Tibial artery (tissue), 4 donors: ENCODE data around the gene BICDL1.

Experiments
- DNase-seq, 2 donors: peaks; one replicate each; pipeline ENCODE4 v3.0.0-alpha.2; 2019
- H3K27ac ChIP-seq, 2 donors: fragments of 200-600 bp; sonication (generic) in 1 of 2; 1 replicate in 1 of 2; 2 replicates in 1 of 2; pipeline ENCODE4 v1.5.1; 2018 to 2019; ENCODE audit warnings: mild to moderate bottlenecking in 1 of 2
- H3K27me3 ChIP-seq, 2 donors: fragments of 200-600 bp; sonication (generic) in 1 of 2; one replicate each; pipeline versions ENCODE4 v1.5.1 to v1.6.0; 2016 to 2019
- H3K36me3 ChIP-seq, 3 donors: fragments of 200-600 bp; sonication (generic) in 2 of 3; one replicate each; pipeline ENCODE4 v1.5.1; 2016 to 2019; ENCODE audit warnings: mild to moderate bottlenecking in 2 of 3
- H3K4me1 ChIP-seq, 4 donors: fragments of 200-600 bp; sonication (generic) in 2 of 4; 1 replicate in 3 of 4; 2 replicates in 1 of 4; pipeline ENCODE4 v1.5.1; 2016 to 2019
- H3K4me3 ChIP-seq, 2 donors: fragments of 200-600 bp; sonication (generic) in 1 of 2; 1 replicate in 1 of 2; 2 replicates in 1 of 2; pipeline ENCODE4 v1.5.1; 2018 to 2019; ENCODE audit warnings: mild to moderate bottlenecking in 2 of 2
- H3K9me3 ChIP-seq, 3 donors: fragments of 200-600 bp; sonication (generic) in 1 of 3; one replicate each; pipeline ENCODE4 v1.5.1; 2016 to 2019
- intact Hi-C: fragments of 100-400 bp; cut with DNase I; formaldehyde crosslinking; loops from one replicate; pipeline ENCODE4 v1.15.0; 2023; ENCODE audit warnings: low total_unique reads
- TF ChIP-seq, protein P1 (sequence below), 2 experiments: fragments of 200-600 bp in 1 of 2; fragments of 450-650 bp in 1 of 2; IDR thresholded peaks; one replicate each; pipeline ENCODE4 v1.5.1; 2017 to 2019; ENCODE audit warnings: antibody characterized with exemption in 2 of 2, mild to moderate bottlenecking in 1 of 2, moderate library complexity in 1 of 2

BICDL1 gene

DNA sequence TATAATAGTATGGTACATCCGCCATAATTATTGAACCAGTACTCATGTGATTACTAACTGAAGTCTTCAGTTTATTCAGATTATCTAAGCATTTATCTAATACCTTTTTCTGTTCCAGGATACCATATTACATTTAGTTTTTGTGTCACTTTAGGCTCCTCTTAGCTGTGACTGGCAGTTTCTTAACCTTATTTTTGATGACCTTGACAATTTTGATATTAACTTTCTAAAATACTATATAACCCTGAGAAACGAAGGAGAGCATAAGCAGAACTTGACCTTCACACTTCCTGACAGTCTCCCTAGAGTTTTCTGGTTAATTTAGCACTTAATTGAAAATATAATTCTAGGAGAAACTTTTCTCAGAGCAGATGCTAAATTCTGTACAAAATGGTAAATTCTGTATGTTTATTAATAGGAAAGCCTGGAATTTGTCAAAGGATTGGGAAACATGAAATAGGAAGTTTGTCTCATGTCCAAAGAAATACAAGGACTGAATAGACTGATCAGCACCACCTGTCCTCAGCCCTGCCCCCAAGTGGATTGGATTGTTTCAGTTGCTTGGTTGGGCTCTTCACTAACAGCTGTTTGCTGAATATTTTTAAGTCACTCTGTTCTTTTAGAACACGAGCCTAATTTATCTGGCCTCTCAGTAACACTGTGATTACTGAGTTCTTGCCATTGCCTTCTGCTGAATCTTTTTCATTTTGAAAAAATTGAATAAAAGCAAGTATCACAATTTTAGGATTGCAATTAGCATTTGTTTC lies 6.0 kb downstream of the BICDL1 start:
- Histone ChIP-seq H3K36me3 (no peaks in the 10 kb centered on the region), H3K4me1 (peaks cover 0 to 4% (median 3%) of the 10 kb centered on the region in 4 donors), H3K27me3 (peaks cover 0 to 24% of the 10 kb centered on the region in 2 donors), H3K9me3 (no peaks in the 10 kb centered on the region), H3K27ac (no peak overlapping the region), H3K4me3 (no peak overlapping the region)
- intact Hi-C loops = no loop called here
- TF ChIP-seq, protein P1, sequence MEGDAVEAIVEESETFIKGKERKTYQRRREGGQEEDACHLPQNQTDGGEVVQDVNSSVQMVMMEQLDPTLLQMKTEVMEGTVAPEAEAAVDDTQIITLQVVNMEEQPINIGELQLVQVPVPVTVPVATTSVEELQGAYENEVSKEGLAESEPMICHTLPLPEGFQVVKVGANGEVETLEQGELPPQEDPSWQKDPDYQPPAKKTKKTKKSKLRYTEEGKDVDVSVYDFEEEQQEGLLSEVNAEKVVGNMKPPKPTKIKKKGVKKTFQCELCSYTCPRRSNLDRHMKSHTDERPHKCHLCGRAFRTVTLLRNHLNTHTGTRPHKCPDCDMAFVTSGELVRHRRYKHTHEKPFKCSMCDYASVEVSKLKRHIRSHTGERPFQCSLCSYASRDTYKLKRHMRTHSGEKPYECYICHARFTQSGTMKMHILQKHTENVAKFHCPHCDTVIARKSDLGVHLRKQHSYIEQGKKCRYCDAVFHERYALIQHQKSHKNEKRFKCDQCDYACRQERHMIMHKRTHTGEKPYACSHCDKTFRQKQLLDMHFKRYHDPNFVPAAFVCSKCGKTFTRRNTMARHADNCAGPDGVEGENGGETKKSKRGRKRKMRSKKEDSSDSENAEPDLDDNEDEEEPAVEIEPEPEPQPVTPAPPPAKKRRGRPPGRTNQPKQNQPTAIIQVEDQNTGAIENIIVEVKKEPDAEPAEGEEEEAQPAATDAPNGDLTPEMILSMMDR (IDR thresholded peaks at IDR 0.05) = no peak
- no peak for DNase-seq

DNA sequence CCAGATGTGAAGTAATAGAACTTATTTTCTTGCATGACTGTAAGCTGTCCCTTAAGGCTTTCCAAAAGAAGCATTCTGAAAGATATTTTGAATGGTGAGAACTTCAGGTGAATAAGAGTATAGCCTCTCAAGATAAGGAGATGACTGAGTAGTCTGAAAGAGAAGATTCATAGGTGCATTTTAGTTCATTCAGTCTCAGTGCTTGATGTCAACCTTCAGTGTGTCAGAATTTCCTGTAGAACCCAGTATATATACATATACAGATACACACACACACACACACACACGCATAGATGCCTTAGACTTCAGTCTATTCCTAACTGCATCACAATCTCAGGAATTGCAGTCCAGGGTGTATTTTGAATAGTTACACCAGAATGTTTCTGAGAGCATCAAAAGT lies 7.4 kb downstream of the BICDL1 start:
- Histone ChIP-seq H3K27ac (no peak overlapping the region), H3K9me3 (no peaks in the 10 kb centered on the region), H3K4me1 (no peaks in the 10 kb centered on the region), H3K4me3 (no peak overlapping the region), H3K27me3 (peaks cover 0 to 17% of the 10 kb centered on the region in 2 donors), H3K36me3 (no peaks in the 10 kb centered on the region)
- no peak for DNase-seq
- intact Hi-C loops = no loop called here
- TF ChIP-seq, protein P1 (IDR thresholded peaks at IDR 0.05) = no peak

DNA sequence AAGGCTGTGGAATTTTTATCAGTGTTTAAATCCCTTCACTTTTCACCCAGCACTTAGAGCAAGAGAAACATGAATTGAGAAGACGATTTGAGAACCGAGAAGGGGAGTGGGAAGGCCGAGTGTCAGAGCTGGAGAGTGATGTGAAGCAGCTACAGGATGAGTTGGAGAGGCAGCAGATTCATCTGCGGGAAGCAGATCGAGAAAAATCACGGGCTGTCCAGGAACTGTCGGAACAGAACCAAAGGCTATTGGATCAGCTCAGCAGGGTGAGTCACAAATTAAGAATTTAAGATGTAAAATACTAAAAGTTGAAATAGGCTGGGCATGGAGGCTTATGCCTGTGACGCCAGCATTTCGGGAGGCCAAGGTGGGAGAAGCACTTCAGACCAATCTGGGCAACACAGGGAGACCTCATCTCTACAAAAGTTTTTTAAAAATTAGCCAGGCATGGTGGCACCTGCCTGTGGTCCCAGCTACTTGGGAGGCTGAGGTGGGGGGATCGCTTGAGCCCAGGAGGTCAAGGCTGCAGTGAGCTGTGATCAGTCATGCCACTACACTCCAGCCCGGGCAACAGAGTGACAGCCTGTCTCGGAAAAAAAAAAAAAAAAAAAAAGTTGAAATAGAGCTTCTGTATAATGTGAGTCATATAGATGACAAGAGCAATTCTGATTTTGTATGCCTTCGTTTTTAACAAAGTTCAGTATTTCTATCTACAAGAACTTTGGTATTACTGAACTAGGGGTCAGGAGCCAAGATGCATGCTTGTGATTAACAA lies 9.6 kb downstream of the BICDL1 start:
- Histone ChIP-seq H3K4me1 (no peaks in the 10 kb centered on the region), H3K27ac (no peak overlapping the region), H3K9me3 (no peaks in the 10 kb centered on the region), H3K27me3 (peaks cover 0 to 11% of the 10 kb centered on the region in 2 donors), H3K36me3 (no peaks in the 10 kb centered on the region), H3K4me3 (no peak overlapping the region)
- intact Hi-C loops = no loop called here
- TF ChIP-seq, protein P1 (IDR thresholded peaks at IDR 0.05) = no peak
- no peak for DNase-seq

DNA sequence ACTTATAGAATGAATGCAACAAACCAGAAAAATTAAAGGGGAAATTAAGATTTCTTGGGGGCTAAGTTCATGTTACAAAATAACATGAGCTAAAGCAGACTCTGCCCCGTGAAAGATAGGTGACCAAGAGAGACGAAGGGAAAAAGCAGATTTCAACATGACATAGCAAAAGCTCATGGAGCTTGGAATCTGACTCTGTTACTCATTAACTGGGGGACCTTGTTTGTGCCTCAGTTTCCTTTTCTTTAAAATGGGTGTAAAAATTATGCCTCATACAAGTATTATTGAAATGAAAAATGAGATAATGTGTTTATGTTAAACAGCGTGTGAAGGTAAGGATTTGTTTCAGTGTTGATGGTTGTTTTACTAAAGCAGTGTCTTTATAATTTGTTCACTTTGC lies 11.5 kb downstream of the BICDL1 start:
- H3K4me3 ChIP-seq = no peak overlapping the region

DNA sequence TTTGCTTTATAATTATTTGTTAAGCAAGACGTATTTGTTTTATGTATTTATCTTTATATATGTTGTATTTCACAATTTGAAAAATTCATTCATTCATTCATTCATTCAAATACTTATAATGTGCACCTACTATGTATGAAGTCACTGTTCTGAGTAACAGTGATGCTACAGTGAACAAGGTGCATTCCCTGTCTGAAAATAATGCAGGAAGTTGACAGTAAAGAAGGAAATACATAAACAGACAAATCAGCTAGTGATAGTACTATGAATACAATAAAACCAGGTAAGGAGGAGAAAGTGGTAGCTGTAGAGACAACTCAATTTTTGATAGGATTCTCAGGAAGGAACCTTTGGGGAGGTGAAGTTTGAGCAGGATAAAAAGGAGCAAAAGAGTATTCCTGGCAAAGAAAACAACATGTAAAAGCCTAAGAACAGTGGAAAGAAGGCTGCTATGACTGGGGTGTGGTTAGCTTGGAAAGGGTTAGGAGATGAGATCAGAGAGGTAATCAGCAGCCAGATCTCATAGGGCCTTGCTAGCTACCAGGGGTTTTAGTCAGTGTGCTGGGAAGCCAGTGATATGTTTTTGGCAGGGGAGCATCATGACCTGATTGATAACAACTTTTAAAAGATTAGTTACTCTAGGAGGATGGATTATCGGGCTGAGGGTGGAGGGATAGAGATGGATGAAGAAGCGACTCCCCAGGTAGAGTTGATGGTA lies 17.4 kb downstream of the BICDL1 start:
- intact Hi-C loops = no loop called here
- H3K4me1 ChIP-seq = no peaks in the 10 kb centered on the region
- no peaks in the 10 kb centered on the region for H3K9me3 ChIP-seq
- TF ChIP-seq, protein P1 (IDR thresholded peaks at IDR 0.05) = no peak
- no peaks in the 10 kb centered on the region for H3K36me3 ChIP-seq
- no peaks in the 10 kb centered on the region for H3K27me3 ChIP-seq
- no peak for DNase-seq
- no peak overlapping the region for H3K27ac ChIP-seq
- H3K4me3 ChIP-seq = no peak overlapping the region

More for the DNA sequence above, 11.5 kb downstream of the BICDL1 start:
- no peak overlapping the region for H3K27ac ChIP-seq
- no peaks in the 10 kb centered on the region for H3K36me3 ChIP-seq
- H3K9me3 ChIP-seq = no peaks in the 10 kb centered on the region
- DNase-seq = no peak
- intact Hi-C loops = no loop called here
- no peaks in the 10 kb centered on the region for H3K4me1 ChIP-seq
- H3K27me3 ChIP-seq = peaks cover 0 to 11% of the 10 kb centered on the region in 2 donors
- TF ChIP-seq, protein P1 (IDR thresholded peaks at IDR 0.05) = no peak
